Colon (tissue), 2 donors: ENCODE results near the gene FAM43B.

Experiments used
- FAIRE-seq: peaks from 2 replicates; lab custom pipeline; 2012; peaks lifted over from hg19 to GRCh38; lab: Jason Lieb, UNC
- donor health status: control.
- donor health status: control.

The FAM43B gene

DNA sequence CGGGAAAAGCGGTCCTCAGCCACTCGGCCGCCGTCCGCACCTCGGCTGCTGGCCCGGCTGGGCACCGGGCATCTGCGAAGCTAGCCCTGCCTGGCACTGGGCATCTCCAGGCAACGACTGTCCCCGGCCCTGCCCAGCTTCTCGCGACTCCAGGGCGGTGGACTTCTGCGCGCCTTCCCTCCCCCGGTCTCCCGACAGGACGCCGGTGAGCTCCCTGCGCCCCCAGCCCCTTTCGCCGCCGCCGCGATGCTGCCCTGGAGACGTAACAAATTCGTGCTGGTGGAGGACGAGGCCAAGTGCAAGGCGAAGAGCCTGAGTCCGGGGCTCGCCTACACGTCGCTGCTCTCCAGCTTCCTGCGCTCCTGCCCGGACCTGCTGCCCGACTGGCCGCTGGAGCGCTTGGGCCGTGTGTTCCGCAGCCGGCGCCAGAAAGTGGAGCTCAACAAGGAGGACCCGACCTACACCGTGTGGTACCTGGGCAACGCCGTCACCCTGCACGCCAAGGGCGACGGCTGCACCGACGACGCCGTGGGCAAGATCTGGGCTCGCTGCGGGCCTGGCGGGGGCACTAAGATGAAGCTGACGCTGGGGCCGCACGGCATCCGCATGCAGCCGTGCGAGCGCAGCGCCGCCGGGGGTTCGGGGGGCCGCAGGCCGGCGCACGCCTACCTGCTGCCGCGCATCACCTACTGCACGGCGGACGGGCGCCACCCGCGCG lies 514 bp downstream of the FAM43B start:
- FAIRE-seq: no peak

DNA sequence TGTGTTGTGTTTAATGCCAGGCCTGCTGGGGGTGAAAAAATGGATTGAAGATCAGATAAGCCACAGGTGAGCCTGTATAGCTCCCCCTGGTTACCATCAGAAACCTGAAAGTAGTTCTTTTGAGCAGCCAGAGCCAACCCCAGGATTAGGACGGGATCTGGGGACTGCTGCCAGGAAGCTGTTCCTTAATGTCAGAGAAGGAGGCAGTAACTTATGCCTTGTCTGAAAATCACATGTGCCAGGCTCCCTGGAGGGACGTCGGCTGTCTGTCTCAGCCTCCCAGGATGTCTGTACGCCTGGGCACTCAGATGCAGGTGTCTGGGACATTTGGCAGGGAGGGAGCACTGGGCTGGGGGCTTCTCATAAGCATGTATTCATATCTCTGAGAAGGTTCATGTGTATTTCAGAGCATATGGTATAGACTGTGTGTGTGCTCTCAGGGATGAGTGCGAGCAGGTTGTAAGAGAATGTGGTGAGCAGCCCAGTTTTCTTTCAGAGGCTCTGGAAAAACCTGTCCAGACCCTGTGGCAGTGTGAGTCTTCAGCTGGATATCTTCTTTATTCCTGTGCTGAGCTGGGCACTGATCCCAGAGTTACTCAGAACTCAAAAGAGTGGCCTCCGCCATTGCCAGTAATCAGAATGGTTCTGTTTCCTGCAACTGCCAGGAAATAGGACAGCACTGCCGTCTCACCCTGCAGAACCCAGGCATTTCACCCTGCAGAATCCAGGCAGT lies 2.8 kb downstream of the FAM43B start:
- FAIRE-seq: no peak

DNA sequence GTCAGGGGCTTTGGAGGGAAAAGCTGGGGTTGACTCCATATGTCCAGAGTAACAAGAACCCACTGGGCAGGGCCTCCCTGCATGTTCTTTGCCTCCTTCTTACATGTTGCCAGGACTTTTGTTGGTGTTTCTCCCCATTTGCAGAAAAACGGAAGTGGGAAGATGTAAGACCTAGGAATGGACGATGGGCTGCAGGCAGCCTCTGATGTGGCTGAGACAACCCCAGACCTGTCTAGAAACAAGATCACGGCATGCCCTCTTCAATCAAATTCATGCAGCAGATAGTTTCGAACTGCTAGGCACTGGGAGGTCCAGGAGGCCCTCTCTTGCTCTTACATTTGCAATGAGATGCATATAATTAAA lies 3.4 kb downstream of the FAM43B start:
- FAIRE-seq: no peak

DNA sequence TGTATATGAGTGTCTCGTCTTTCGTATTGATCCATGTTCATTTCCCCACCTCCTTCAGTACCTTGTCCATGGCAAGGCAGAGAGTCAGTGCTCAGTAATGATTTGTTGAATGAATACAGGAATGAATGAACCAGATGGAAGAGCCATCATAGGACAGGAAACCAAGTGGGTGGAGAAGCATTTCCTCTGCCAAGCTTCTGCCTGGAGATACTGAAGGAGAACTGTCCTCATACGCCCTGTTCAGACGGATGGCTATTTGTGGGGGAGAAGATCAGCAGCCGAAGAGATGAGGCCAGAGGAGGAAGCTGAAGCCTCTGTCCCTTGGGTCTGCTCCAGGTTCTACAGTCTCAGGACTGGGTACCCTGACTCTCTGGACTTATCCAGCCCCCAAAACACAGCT lies 5.8 kb downstream of the FAM43B start:
- FAIRE-seq: no peak

DNA sequence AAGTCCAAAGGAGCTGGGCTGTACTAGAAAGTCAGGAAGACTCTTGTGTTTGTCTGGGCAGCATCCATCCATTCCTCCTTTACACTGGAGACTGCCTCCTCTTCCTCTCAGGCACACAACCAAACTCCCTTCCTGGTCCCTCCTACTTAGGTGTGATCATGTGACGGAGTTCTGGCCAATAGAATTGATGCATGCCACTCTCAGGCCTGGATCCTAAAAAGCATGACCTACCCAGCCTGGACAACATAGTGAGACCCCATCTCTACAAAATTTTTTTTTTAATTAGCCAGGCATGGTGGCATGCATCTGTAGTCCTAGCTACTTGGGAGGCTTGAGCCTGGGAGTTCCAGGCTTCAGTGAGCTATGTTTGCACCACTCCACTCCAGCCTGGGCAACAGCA lies 8.6 kb downstream of the FAM43B start:
- no peak for FAIRE-seq

DNA sequence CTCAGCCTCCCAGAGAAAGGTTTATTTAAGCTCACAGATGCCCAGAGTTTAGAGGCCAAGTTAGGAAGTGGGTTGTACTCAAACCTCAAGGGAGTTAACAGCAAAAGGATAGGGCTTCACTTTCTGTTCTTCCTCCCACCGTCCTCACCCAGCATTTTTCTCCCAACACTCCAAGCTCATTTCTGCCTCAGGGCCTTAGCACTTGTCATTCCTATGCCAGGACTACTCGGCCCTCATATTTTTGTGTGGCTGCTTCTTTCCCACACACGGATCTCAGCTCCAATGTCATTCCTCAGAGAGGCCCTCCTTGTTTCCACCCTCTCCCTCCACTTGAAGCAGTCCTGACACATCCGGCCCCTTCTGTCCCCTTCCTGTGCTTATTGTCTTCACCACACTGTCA lies 12.9 kb downstream of the FAM43B start:
- FAIRE-seq: no peak

DNA sequence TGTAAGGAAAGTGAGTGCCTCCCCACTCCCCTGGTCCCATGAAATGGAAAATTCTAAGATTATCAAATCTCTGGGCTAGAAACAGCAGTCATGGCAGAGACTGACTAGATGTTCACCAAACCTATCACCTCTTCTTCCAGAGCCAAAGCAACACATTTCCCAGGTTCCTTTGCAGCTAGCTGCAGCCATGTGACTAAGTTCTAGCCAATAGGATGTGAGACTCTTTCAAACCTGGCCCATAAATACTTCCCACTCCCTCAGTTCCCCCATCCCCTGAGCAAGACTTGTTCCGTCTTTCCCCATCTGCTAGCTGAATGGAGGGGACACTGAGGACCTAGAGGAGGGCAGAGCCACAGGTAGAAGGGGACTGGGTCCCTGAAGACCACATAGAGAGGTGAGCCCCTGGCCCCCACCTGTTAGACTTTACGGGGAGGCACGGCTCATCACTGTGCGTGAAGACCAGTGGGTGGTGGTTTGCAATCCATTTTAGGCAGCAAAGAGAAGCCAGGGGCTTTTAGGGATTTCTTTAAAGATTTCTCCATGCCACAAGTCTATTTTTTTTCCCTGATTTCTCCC lies 17.2 kb downstream of the FAM43B start:
- no peak for FAIRE-seq

DNA sequence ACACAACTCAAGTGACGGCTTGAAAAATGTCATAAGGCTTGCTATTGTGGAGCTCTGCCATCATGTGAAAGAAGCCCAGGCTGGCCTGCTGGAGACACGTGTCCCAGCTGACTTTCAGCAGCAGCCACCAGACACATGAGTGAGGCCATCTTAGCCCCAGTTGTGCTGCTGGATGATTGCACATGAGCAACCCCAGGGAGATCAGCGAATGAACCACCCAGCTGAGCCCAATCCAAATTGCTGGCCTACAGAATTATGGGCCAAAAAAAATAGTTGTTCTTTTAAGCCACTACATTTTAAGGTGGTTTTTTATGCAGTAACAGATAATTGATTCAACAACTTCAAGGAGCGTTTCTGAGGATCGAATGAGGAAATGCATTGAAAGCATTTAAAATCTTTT lies 19.1 kb downstream of the FAM43B start:
- no peak for FAIRE-seq

DNA sequence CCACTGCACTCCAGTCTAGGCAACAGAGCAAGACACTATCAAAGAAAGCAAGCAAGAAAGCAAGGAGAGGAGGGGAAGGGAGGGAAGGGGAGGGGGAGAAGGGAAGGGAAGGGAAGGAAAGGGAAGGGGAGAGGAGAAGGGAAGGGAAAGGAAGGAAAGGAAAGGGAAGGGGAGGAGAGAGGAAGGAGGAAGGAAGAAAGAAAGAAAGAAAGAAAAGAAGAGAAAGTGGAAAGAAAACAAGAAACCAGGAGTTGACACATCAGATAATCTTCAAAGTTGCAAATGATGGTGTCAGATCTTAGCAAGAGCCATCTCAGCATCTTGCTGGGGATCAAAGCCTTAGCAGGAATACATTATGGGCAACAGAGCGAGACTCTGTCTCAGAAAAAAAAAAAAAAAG lies 21.6 kb downstream of the FAM43B start:
- no peak for FAIRE-seq

DNA sequence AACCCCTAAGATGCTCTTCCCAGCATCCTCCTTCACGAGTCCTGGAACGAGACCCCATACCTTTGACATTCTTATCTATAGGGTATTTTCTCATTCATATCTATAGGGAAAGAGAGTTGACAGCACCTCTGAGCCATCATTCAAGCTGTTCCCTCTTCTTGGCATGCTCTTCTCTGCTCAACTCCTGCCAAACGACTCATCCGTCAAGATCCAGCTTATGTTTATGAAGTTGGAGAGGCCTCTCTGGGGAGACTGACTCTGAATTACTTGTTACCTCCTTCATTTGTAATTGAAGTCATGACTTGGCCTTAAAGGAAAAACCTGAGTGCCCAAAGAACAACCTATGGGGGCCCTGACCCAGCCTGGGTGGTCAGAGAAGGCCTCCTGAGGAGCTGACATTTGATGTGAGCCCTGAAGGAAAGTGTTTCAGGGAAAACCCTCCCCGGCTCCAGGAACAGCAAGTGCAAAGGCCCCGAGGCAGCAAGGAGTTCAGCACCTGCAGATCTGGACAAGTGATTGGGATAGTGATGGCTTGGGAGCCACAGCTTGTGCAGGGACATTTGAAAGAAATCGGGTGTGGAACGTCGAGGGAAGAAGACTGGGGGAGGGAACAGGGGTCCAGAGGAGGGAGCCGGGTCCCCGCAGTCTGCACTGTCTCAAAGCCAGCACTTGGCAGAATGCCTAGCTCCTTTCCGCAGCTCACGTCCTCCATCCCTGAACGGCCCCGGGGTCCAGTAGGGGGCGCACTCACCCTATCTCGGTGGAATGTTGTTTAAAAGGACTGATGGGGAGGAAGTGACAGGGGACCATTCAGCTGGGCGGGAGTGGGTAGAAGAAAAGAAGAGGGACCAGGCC lies 22.5 kb downstream of the FAM43B start:
- no peak for FAIRE-seq

DNA sequence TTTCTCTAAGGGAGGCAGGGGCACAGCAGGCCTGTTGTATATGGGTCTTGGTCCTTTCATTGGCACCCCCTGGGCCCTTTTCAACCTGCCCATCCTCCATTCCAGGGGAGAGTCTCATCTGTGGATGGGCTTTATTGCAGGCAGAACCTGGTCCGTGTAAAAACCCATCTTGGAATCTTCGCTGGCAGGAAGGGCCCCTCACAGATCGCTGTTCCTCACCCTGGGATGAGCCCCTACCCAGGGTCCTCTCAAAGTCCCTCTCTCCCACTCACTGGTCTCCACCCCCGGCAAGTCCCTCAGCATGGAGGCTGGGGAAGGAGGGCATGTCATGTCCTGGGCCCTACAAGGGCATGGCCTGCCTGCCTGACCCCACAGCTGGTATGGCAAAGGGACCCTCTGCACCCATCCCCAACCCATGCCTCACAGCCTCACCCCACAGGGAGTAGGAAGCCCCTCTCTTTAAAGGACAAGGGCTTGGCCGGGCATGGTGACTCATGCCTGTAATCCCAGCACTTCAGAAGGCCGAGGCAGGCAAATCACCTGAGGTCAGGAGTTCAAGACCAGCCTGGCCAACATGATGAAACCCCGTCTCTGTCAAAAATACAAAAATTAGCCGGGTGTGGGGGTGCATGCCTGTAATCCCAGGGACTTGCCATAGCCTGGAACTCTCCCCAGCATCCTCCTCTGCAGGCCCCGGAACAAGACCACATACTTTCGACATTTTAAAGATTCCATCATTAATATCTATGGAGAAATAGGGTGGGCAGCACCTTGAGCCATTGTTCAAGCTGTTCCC lies 23.4 kb downstream of the FAM43B start:
- FAIRE-seq: no peak

DNA sequence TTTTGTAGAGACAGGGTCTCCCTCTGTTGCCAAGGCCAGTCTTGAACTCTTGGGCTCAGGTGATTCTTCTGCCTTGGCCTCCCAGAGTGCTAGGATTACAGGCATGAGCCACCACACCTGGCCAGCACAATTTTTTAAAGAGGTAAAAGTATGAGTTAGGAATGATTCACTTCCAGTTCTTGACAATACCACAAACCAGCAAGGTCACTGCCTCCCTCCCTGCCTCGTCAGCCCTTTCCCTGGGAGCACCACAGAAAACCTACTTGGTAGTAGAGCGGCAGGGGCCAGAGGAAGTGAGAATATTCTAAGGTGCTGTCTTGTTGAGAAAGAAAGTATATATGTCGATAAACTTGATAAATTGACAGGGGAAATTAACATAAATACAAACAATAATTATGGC lies 25.7 kb downstream of the FAM43B start:
- FAIRE-seq: no peak

DNA sequence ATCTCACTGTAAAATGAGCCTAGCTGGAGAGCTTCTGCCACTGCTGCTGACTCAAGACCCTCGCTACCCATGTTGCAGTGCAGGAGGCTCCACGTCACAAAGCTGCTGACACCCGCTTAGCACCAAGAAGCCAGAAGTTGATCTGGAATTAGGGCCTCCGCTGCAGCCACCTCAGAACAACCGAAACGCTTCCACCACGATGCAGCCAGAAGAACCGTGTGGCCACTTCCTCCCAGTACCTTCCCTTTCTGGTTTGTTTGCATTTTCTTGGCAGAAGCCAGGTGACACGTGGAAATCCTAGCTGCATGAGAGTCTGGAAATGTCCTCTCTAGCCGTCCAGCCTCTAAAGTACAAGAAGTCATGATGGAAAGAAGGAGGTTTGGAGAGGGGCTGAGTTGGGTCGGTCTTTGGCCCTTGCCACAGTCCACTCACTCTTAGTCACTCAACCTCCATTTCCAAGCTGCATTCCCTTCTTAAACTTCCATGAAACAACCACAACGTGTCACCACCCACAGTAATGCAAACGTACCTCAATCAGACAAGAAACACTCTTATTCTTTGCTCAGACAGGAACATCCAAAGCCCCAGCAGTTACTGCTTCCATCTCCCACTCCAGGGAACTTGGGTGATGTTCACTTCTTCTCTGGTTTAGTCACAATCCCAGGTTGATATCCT lies 26.5 kb downstream of the FAM43B start:
- FAIRE-seq: no peak

DNA sequence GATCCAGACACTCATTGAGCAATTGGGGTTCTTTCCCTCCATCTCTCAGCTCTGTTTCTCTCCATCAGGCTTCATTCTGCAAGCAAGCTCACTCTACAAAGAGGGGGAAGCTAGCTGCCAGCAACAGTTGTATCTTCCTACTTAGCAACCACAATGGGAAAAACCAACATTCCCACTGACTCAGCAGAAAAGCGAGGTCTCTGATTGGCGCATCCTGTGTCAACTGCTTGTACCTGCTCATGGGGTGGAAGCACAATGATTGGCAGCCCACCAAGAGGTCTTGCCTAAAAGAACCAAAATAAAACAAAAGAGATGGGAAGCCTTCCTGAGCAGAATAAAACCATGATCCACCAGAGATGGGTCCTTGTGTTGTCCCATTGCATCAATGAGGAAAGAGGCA lies 32.5 kb downstream of the FAM43B start:
- FAIRE-seq: no peak

DNA sequence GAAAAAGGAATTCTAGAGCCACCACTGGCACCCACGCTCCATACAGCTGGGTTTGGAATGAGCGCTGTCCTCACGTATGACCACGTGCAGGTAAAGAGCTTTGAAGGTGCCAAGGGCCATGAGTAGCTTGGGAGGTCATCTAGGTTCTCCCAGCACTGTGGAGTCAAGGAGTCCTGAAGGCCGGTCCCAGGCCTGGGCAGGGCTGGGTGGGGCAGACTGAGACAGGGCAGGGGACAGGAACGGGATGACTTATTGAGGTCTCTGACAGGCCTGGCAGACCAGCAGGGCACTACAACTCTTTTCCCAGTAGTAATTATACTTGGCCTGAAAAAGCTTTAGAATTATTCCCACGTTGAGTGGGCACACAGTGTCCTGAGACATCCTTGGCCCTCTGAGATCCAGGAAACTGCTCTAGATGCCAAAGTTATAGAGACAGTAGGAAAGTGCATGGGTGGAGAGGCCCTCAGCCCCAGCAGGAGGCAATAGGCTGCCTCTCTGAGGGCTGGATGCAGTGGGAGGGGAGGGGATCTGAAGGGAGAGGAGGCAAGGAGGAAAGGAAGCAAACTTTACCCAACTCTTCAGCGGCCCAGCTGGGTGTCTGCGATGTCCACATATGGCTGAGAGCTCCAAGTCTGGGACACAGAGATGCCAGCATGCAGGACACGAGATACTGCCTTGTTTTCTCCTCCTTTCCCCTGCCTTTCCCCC lies 34.7 kb downstream of the FAM43B start:
- no peak for FAIRE-seq

DNA sequence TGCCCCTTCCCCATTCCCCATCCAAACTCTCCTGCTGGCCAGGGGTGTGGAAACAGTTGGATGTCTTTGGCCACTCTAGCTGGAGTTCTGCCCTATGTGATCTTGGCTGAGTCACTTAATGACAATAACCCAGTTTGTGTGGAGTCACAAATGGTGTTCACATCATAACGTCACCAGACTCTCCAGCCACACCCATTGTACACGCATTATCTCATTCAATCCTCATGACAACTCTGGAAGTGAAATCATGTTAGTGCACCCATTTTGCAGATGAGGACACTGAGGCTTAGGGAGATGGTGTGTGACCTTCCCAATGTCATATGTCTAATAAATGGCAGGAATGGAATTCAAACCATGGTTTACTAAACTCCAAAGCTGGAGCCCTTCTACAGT lies 35.3 kb downstream of the FAM43B start:
- no peak for FAIRE-seq

DNA sequence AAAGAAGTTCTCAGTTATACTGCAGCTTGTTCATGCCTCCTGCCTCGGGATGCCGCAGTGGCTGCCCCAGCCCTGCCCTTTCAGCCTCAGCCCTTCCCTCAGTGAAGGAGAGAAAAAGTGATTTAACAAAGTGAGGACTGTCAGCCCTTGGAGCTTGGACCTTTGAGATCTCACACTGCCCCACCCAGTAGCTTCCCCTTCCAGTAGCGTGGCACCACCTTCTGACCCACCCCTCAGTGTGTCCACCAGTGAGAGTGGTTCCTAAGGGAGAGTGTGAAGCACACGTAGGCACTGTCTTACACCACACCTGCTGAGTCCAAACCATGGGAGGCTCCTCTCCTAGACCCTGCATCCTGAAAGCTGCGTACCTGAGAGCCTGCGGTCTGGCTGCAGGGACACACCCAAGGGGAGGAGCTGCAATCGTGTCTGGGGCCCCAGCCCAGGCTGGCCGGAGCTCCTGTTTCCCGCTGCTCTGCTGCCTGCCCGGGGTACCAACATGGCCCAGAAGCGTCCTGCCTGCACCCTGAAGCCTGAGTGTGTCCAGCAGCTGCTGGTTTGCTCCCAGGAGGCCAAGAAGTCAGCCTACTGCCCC lies 36.4 kb downstream of the FAM43B start, which contains the start of gene CDA:
Gene CDA, plus strand, starts transcription at position 464 of the 592 bp plus-strand sequence. Its CDS starts 33 bp downstream, at position 497.
- FAIRE-seq: no peak

DNA sequence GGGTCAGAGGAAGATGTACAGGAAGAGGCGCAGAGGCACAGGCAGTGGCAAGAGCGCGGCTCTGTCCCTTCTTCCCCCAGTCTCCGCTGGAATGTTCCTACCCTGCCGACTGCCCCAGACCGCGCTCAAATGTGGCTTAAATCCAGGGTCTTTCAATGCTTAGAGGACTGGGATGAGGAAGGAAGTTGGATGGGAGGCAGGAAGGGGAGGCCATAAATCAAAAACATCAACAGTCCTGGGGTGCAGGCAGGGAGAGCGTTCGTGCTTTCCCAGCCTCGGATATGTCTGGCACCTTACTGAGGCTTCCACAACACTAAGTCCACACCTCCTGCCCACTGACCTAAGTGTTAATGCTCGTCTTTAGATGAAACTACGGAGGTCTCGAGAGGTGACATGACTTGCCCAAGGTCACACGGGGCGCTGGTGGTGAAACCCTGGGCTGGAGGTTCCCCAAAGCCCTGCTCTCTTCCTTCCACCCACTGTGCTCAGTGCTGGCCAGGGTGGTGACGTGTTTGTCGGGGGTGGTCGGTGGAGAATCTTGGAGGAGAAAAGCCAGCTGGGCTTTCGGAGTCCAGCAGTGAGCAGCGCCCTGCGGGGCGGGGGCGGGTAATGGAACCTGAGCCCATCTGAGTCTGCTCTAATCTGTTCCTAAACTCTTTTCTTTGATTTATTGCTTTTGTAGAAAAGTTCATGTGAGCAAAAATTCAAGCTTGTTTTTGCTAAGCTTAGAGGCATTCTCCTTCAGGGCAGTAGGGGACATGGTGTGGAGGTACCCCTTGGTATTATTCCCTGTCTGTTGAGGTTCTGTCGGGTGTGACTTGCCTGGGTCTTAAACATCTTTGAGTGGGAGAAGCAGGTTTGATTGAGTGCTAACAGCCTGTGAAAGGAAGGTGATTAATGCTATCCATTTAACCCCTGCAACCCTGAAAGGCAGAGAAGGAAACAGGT lies 37.2 kb downstream of the FAM43B start:
- no peak for FAIRE-seq

DNA sequence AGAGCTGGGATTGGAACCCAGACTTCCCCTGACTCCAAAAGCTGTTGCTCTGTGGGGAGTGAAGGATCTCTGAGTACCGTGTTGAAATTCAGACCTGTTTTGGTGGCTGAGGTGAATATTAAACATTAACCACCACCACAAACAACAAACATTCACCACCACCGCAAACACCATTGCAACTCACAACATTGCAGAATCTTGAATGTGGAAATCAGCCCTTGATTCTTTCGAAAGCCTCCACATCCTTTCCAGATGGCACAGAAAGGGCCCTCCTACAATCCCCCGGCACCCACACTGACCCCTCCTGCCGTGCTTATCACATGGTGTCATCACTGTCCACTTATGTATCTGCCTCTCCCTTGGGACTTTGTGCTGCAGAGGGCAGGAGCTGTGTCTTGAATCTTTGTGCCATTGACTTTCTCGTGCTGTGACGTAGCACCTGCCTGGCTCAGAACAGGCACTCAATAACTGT lies 38.0 kb downstream of the FAM43B start:
- no peak for FAIRE-seq
